Smooth muscle cell (in vitro differentiated cells): Measurements from ENCODE around the gene PIP5K1B. TPM values are rescaled to one million over a fixed set of nuclear protein-coding genes. Genes with fewer than 3 reads are reported as not detected.

Experiments
- DNase-seq: peaks from one replicate; lab custom pipeline; 2025; ENCODE audit not compliant: unreplicated experiment; lab: John Stamatoyannopoulos, UW
- H2AFZ ChIP-seq: fragments of 200-600 bp; sonication (generic); 2 replicates; pipeline ENCODE4 v1.6.0; 2016; ENCODE audit warnings: antibody characterized with exemption, low read depth, mild to moderate bottlenecking
- H3F3A ChIP-seq: fragments of 200-600 bp; sonication (generic); 2 replicates; pipeline ENCODE4 v1.6.0; 2017; ENCODE audit warnings: antibody characterized with exemption, low read depth
- H3K27ac ChIP-seq: fragments of 200-600 bp; sonication (generic); 2 replicates; pipeline ENCODE4 v1.5.1; 2016; ENCODE audit warnings: low read depth, mild to moderate bottlenecking
- H3K27me3 ChIP-seq: fragments of 200-600 bp; sonication (generic); 2 replicates; pipeline ENCODE4 v1.6.1; 2016; ENCODE audit warnings: low read depth, mild to moderate bottlenecking
- H3K36me3 ChIP-seq: fragments of 200-600 bp; sonication (generic); 2 replicates; pipeline ENCODE4 v1.5.1; 2016; ENCODE audit warnings: low read depth
- H3K4me1 ChIP-seq: fragments of 200-600 bp; sonication (generic); 2 replicates; pipeline ENCODE4 v1.5.1; 2016; ENCODE audit warnings: low read depth
- H3K4me2 ChIP-seq: fragments of 200-600 bp; sonication (generic); 2 replicates; pipeline ENCODE4 v1.6.0; 2016; ENCODE audit warnings: mild to moderate bottlenecking
- H3K4me3 ChIP-seq: fragments of 200-600 bp; sonication (generic); 2 replicates; pipeline ENCODE4 v1.5.1; 2016; ENCODE audit warnings: mild to moderate bottlenecking
- H3K79me2 ChIP-seq: fragments of 200-600 bp; sonication (generic); 2 replicates; pipeline ENCODE4 v1.6.0; 2016; ENCODE audit warnings: low read depth, mild to moderate bottlenecking
- H3K9ac ChIP-seq: fragments of 200-600 bp; sonication (generic); 2 replicates; pipeline ENCODE4 v1.6.0; 2016; ENCODE audit warnings: low read depth
- H3K9me3 ChIP-seq: fragments of 200-600 bp; sonication (generic); replicated peaks from 2 replicates; pipeline ENCODE4 v1.5.1; 2016; ENCODE audit warnings: low read depth
- H4K20me1 ChIP-seq: fragments of 200-600 bp; sonication (generic); 2 replicates; pipeline ENCODE4 v1.6.0; 2016; ENCODE audit warnings: low read depth
- WGBS: methylation state at CpG from one replicate; pipeline ENCODE4 v1.1.7; 2016; ENCODE audit warnings: low lambda C conversion rate; 5-methylcytosine and 5-hydroxymethylcytosine counted together
- polyA plus RNA-seq: library from polyadenylated mRNA; unstranded; fragments of >200 nt; fragmentation: Nextera tagmentation; extraction: Ambion mirVana; gene quantifications from 2 replicates; pipeline ENCODE4 v1.2.1, GENCODE V29; 2016
- total RNA-seq: library from RNA; depleted of rRNA; stranded (reverse); fragments of >200 nt; gene quantifications from 2 replicates; pipeline ENCODE4 v1.2.3, GENCODE V29; 2014
- TF ChIP-seq, protein P1 (sequence below): fragments of 200-600 bp; sonication (generic); IDR thresholded peaks from 2 replicates; pipeline ENCODE4 v1.5.1; 2017; ENCODE audit warnings: borderline replicate concordance, mild to moderate bottlenecking, antibody characterized with exemption; ENCODE audit not compliant: insufficient read depth, poor library complexity, severe bottlenecking

The PIP5K1B gene
- total and polyA plus RNA-seq, 2 experiments from 2014 or later, result not detected

DNA sequence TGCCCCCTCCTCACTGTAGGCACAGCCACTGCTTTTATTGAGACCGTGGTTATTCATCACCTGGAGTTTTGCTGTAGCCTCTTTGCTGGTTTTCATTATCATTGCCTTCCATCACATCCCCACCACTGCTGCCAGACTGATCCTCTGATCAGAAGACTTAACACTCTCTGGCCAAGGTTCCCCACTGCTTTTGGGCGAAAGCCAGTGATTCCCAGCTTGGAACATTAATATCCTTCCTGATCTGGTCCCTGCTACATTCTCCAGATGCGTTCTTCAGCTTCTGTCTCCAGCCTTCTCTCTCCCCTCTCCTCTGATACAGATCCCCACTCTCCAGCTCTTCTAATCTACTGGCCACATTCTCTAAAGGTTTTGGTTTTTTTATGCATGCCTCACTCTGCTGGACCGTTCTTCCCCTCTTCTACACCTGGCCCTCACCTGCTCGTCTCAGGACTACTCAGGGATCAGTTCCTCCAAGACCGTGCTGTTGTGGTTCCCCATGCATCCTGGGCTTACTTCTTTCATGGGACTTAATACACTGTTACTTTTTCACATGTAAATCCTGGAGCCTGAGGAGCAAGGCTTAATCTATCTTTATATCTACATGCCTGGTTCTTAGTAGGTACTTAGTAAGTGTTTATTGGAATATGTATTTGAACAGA, 193.9 kb downstream of the PIP5K1B start:
- no peak for DNase-seq
- Histone ChIP-seq H3K79me2 (no peaks in the 10 kb centered on the region), H3K27ac (no peak overlapping the region), H2AFZ (no peak overlapping the region), H3K9me3 (no peaks in the 10 kb centered on the region), H3K4me3 (no peak overlapping the region), H3K4me1 (peaks cover 23% of the 10 kb centered on the region), H3K27me3 (no peaks in the 10 kb centered on the region), H3K36me3 (no peaks in the 10 kb centered on the region), H3F3A (no peaks in the 10 kb centered on the region), H3K4me2 (no peak overlapping the region), H4K20me1 (no peaks in the 10 kb centered on the region), H3K9ac (no peak overlapping the region)
- 85% methylated on average over 6 of the region's 6 CpGs for WGBS
- TF ChIP-seq, protein P1, sequence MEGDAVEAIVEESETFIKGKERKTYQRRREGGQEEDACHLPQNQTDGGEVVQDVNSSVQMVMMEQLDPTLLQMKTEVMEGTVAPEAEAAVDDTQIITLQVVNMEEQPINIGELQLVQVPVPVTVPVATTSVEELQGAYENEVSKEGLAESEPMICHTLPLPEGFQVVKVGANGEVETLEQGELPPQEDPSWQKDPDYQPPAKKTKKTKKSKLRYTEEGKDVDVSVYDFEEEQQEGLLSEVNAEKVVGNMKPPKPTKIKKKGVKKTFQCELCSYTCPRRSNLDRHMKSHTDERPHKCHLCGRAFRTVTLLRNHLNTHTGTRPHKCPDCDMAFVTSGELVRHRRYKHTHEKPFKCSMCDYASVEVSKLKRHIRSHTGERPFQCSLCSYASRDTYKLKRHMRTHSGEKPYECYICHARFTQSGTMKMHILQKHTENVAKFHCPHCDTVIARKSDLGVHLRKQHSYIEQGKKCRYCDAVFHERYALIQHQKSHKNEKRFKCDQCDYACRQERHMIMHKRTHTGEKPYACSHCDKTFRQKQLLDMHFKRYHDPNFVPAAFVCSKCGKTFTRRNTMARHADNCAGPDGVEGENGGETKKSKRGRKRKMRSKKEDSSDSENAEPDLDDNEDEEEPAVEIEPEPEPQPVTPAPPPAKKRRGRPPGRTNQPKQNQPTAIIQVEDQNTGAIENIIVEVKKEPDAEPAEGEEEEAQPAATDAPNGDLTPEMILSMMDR, result no peak

DNA sequence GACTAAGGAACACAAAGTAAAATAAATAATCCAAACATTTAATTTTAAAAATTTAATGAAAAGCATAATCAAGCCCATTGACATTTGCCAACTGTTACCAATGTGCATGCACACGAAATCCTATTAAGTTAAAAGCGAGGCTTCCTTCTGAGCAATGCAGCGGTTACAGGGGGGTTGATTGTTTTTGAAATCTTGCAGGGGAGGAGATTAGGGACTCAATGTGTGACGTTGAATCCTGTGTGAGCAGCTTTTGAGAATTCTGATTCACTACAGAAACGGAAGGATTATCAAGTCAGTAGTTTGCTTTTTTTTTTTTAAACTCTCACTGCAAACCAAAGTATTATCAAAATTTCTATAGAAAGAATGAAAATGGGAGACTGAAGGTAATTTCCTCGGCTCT, 199.4 kb downstream of the PIP5K1B start:
- H3K27ac ChIP-seq, result no peak overlapping the region
- 70% methylated on average over 6 of the region's 6 CpGs for WGBS
- no peaks in the 10 kb centered on the region for H3F3A ChIP-seq
- no peaks in the 10 kb centered on the region for H3K9me3 ChIP-seq
- H3K4me3 ChIP-seq, result no peak overlapping the region
- H3K36me3 ChIP-seq, result no peaks in the 10 kb centered on the region
- no peak overlapping the region for H3K4me2 ChIP-seq
- H3K79me2 ChIP-seq, result no peaks in the 10 kb centered on the region
- H2AFZ ChIP-seq, result peak overlapping the region; percentile 62
- H3K4me1 ChIP-seq, result peaks cover 10% of the 10 kb centered on the region
- DNase-seq, result no peak
- H3K9ac ChIP-seq, result no peak overlapping the region
- no peaks in the 10 kb centered on the region for H3K27me3 ChIP-seq
- TF ChIP-seq, protein P1, result no peak
- H4K20me1 ChIP-seq, result no peaks in the 10 kb centered on the region

DNA sequence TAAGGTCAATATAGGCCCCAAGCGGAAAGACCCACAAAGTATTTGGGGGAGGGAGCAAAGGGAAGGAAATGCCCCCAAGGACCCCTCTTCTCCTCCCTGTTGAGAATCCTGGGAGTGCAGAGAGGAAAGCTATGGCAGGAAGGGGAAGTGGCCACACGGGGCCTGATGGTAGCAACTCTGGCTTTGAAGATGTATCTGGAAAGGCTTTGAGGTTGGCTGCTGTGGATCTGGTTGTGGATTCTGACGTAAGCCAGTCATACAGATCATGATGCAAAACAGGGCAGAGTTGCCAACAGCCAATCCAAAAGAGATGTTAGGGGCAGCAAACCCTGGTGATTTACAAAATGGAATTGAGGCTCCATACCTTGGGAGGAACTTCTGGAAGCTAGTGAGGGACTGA, 200.1 kb downstream of the PIP5K1B start:
- Histone ChIP-seq H3K9ac (no peak overlapping the region), H3K4me2 (no peak overlapping the region), H3K9me3 (no peaks in the 10 kb centered on the region), H3K4me3 (no peak overlapping the region), H3K4me1 (peaks cover 10% of the 10 kb centered on the region), H3K36me3 (no peaks in the 10 kb centered on the region), H2AFZ (peak overlapping the region; percentile 62), H3F3A (no peaks in the 10 kb centered on the region), H3K27me3 (no peaks in the 10 kb centered on the region), H3K27ac (no peak overlapping the region), H4K20me1 (no peaks in the 10 kb centered on the region), H3K79me2 (no peaks in the 10 kb centered on the region)
- TF ChIP-seq, protein P1, result no peak
- 25% methylated on average over 3 of the region's 3 CpGs for WGBS
- no peak for DNase-seq

DNA sequence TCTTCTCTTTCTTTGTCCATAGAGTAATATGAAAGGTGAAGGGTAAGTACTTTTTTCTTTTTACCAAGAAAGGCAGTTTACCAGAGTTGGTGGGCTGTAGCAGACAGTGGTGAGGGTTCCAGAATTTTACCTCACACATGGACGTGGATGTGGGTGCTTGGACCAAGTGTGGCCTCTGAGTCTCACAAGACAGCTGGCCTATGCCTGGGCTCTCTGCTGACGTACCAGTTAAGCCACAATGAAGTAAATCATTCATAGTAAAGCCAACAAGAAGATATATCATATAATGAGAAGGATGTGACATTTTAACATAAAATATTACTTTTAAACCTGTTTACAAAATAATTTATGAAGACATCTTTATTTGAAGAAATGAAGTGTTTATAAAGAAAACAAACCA, 202.9 kb downstream of the PIP5K1B start:
- no peak overlapping the region for H2AFZ ChIP-seq
- TF ChIP-seq, protein P1, result no peak
- H4K20me1 ChIP-seq, result no peaks in the 10 kb centered on the region
- no peak overlapping the region for H3K27ac ChIP-seq
- H3K36me3 ChIP-seq, result no peaks in the 10 kb centered on the region
- H3K4me3 ChIP-seq, result no peak overlapping the region
- H3K4me2 ChIP-seq, result no peak overlapping the region
- no peaks in the 10 kb centered on the region for H3K27me3 ChIP-seq
- WGBS, result 81% methylated on average over 2 of the region's 2 CpGs
- DNase-seq, result no peak
- H3K9ac ChIP-seq, result no peak overlapping the region
- H3K4me1 ChIP-seq, result peaks cover 10% of the 10 kb centered on the region
- H3F3A ChIP-seq, result no peaks in the 10 kb centered on the region
- no peaks in the 10 kb centered on the region for H3K9me3 ChIP-seq
- H3K79me2 ChIP-seq, result no peaks in the 10 kb centered on the region
